IMR-90 (cell line): ENCODE measurements around the gene NT5DC1. TPM values are rescaled to one million over a fixed set of nuclear protein-coding genes. Genes with fewer than 3 reads are reported as not detected.

Experiments used
- ATAC-seq: fragments of 200-7000 bp; cut with Tn5 transposase; 2 replicates; pipeline ENCODE4 v1.9.1; 2020; ENCODE audit warnings: low read depth, mild to moderate bottlenecking, moderate library complexity
- BruUV-seq: library from RNA; stranded (reverse); fragments of 400-500 nt; replicated peaks from 2 replicates; lab custom pipeline; 2021; lab: Mats Ljungman, UMichigan
- CTCF ChIA-PET: fragments of 300-600 bp; formaldehyde crosslinking; extraction: SDS; loops from one replicate; lab custom pipeline; 2021; ENCODE audit warnings: antibody characterized with exemption; lab: Yijun Ruan, JAX
- POLR2A ChIA-PET: fragments of 300-600 bp; sonication (Branson Sonifier 250); formaldehyde crosslinking; loops from one replicate; lab custom pipeline; 2022; ENCODE audit warnings: antibody characterized with exemption; ENCODE audit not compliant: unreplicated experiment; lab: Charles Lee
- DNase-seq: peaks from one replicate; pipeline ENCODE4 v3.0.0; 2013
- H2AFZ ChIP-seq: replicated peaks from 2 replicates; pipeline ENCODE3; 2013; ENCODE audit warnings: low read length, mild to moderate bottlenecking; ENCODE audit not compliant: poor library complexity
- H2AK5ac ChIP-seq: 2 replicates; pipeline ENCODE4 v1.6.1; 2013; ENCODE audit warnings: low read depth, low read length, inconsistent platforms
- H2AK9ac ChIP-seq: replicated peaks from 2 replicates; pipeline ENCODE3; 2013; ENCODE audit warnings: mild to moderate bottlenecking, low read depth, low read length, moderate library complexity; ENCODE audit not compliant: poor library complexity
- H2BK120ac ChIP-seq: 2 replicates; pipeline ENCODE4 v1.6.1; 2013; ENCODE audit warnings: low read depth, low read length, inconsistent platforms
- H2BK15ac ChIP-seq: 3 replicates; pipeline ENCODE4 v1.6.1; 2013; ENCODE audit warnings: low read depth, low read length, inconsistent platforms
- H2BK20ac ChIP-seq: 2 replicates; pipeline ENCODE4 v1.6.1; 2013; ENCODE audit warnings: low read depth, mild to moderate bottlenecking, inconsistent platforms, low read length, moderate library complexity
- H2BK5ac ChIP-seq: 2 replicates; pipeline ENCODE4 v1.6.1; 2013; ENCODE audit warnings: mild to moderate bottlenecking, low read depth, low read length, inconsistent platforms; ENCODE audit not compliant: poor library complexity, severe bottlenecking
- H3K14ac ChIP-seq: replicated peaks from 2 replicates; pipeline ENCODE4 v1.6.1; 2013; ENCODE audit warnings: low read depth, low read length, inconsistent platforms
- H3K18ac ChIP-seq: 2 replicates; pipeline ENCODE4 v1.6.1; 2013; ENCODE audit warnings: low read depth, low read length, control low read depth
- H3K23ac ChIP-seq: 2 replicates; pipeline ENCODE4 v1.6.1; 2013; ENCODE audit warnings: low read depth, low read length, inconsistent platforms
- H3K27ac ChIP-seq: 2 replicates; pipeline ENCODE4 v1.5.1; 2013; ENCODE audit warnings: mild to moderate bottlenecking, control low read depth, low read length; ENCODE audit not compliant: insufficient read depth
- H3K27me3 ChIP-seq: 2 replicates; pipeline ENCODE4 v1.6.1; 2013; ENCODE audit warnings: low read length; ENCODE audit not compliant: control insufficient read depth, insufficient read depth
- H3K36me3 ChIP-seq: 2 replicates; pipeline ENCODE4 v1.6.1; 2013; ENCODE audit warnings: low read length, mixed read lengths; ENCODE audit not compliant: control insufficient read depth, insufficient read depth
- H3K4ac ChIP-seq: 2 replicates; pipeline ENCODE4 v1.6.1; 2013; ENCODE audit warnings: low read depth, low read length, inconsistent platforms
- H3K4me1 ChIP-seq: 2 replicates; pipeline ENCODE4 v1.6.1; 2013; ENCODE audit warnings: low read length, mixed read lengths; ENCODE audit not compliant: control insufficient read depth, insufficient read depth
- H3K4me2 ChIP-seq: 2 replicates; pipeline ENCODE4 v1.6.1; 2013; ENCODE audit warnings: low read depth, mild to moderate bottlenecking, control low read depth, low read length, moderate library complexity
- H3K4me3 ChIP-seq: 2 replicates; pipeline ENCODE4 v1.5.1; 2013; ENCODE audit warnings: low read depth, mild to moderate bottlenecking, control low read depth, low read length, moderate library complexity; ENCODE audit not compliant: insufficient read depth
- H3K56ac ChIP-seq: 2 replicates; pipeline ENCODE4 v1.6.1; 2013; ENCODE audit warnings: low read length, inconsistent platforms; ENCODE audit not compliant: insufficient read depth; ENCODE audit errors: extremely low read depth
- H3K79me1 ChIP-seq, 2 experiments: 2 replicates each; pipeline ENCODE4 v1.6.1; 2013; ENCODE audit warnings: low read length in 2 of 2, inconsistent platforms in 1 of 2, low read depth in 1 of 2
- H3K9ac ChIP-seq: 2 replicates; pipeline ENCODE4 v1.6.1; 2013; ENCODE audit warnings: low read depth, low read length, control low read depth
- H3K9me1 ChIP-seq: 2 replicates; pipeline ENCODE4 v1.6.1; 2013; ENCODE audit warnings: low read length, inconsistent platforms; ENCODE audit not compliant: insufficient read depth
- H3K9me3 ChIP-seq: 2 replicates; pipeline ENCODE4 v1.6.1; 2013; ENCODE audit warnings: low read length; ENCODE audit not compliant: control insufficient read depth, insufficient read depth
- H4K20me1 ChIP-seq: 2 replicates; pipeline ENCODE4 v1.6.1; 2013; ENCODE audit warnings: low read length, inconsistent platforms; ENCODE audit not compliant: insufficient read depth
- H4K5ac ChIP-seq: 2 replicates; pipeline ENCODE4 v1.6.1; 2013; ENCODE audit warnings: mild to moderate bottlenecking, low read depth, low read length, control low read depth
- H4K8ac ChIP-seq, 2 experiments: 2 replicates each; pipeline ENCODE4 v1.6.1; 2013; ENCODE audit warnings: low read depth in 2 of 2, low read length in 2 of 2, control low read depth in 1 of 2, inconsistent platforms in 1 of 2
- H4K91ac ChIP-seq: 2 replicates; pipeline ENCODE4 v1.6.1; 2013; ENCODE audit warnings: low read depth, low read length, inconsistent platforms; ENCODE audit not compliant: insufficient read depth
- BHLHE40 ChIP-seq: fragments of 150-350 bp; IDR thresholded peaks from 2 replicates; pipeline ENCODE4 v1.6.1; 2016; ENCODE audit warnings: mild to moderate bottlenecking, low read depth, low read length
- CEBPB ChIP-seq: IDR thresholded peaks from 2 replicates; pipeline ENCODE4 v1.6.1; 2012; ENCODE audit warnings: low read depth, low read length, improper control_type of control experiment
- CTCF ChIP-seq: conservative IDR thresholded peaks from 2 replicates; pipeline ENCODE4 v1.5.1; 2012; ENCODE audit warnings: mild to moderate bottlenecking, low read depth, low read length, improper control_type of control experiment
- ELK1 ChIP-seq: fragments of 150-350 bp; IDR thresholded peaks from 2 replicates; pipeline ENCODE4 v1.6.1; 2016; ENCODE audit warnings: low read depth, mild to moderate bottlenecking, low read length, moderate library complexity, borderline replicate concordance
- MXI1 ChIP-seq: IDR thresholded peaks from 2 replicates; pipeline ENCODE4 v1.6.1; 2012; ENCODE audit warnings: low read depth, mild to moderate bottlenecking, low read length, moderate library complexity, borderline replicate concordance
- POLR2A ChIP-seq: IDR thresholded peaks from 2 replicates; pipeline ENCODE4 v1.6.1; 2012; ENCODE audit warnings: mild to moderate bottlenecking, low read depth, low read length
- RCOR1 ChIP-seq: IDR thresholded peaks from 2 replicates; pipeline ENCODE4 v1.6.1; 2012; ENCODE audit warnings: mild to moderate bottlenecking, low read length, improper control_type of control experiment; ENCODE audit not compliant: insufficient replicate concordance
- SMC3 ChIP-seq: fragments of 150-350 bp; IDR thresholded peaks from 2 replicates; pipeline ENCODE4 v1.6.1; 2016; ENCODE audit warnings: low read depth, mild to moderate bottlenecking, antibody characterized with exemption, low read length, moderate library complexity
- WGBS, 2 experiments: methylation state at CpG; one replicate each; pipeline versions ENCODE4 v1.1.5 to v1.1.7; 2013; ENCODE audit warnings: missing lambda C conversion rate in 2 of 2; ENCODE audit not compliant: insufficient read length in 1 of 2; ENCODE audit errors: extremely low coverage in 2 of 2; 5-methylcytosine and 5-hydroxymethylcytosine counted together
- dilution Hi-C: fragments of 300-500 bp; cut with HindIII; formaldehyde crosslinking; loops from one replicate; pipeline ENCODE4 v1.14.3; 2018; ENCODE audit warnings: low sequenced_read_pairs; ENCODE audit not compliant: unreplicated experiment
- in situ Hi-C: fragments of 300-500 bp; cut with MboI; formaldehyde crosslinking; loops from 3 replicates; pipeline ENCODE4 v1.14.3; 2019; ENCODE audit warnings: low sequenced_read_pairs, inconsistent platforms, mixed read lengths
- intact Hi-C: fragments of 100-400 bp; cut with micrococcal nuclease; formaldehyde crosslinking; loops from 2 replicates; pipeline ENCODE4 v1.10.0; 2022
- polyA plus RNA-seq, 3 experiments: library from polyadenylated mRNA; depleted of rRNA; stranded (reverse); fragments of >200 nt; gene quantifications; 2 replicates each; pipeline ENCODE4 v1.2.3, GENCODE V29; 2012; ENCODE audit warnings: low replicate concordance in 1 of 3
- total RNA-seq: library from RNA; depleted of rRNA; stranded (reverse); fragments of >200 nt; gene quantifications from 2 replicates; pipeline ENCODE4 v1.2.3, GENCODE V29; 2012

Gene NT5DC1
- total and polyA plus RNA-seq, 2 of the 4 experiments (the other 2 are of a cell fraction) = 11.7 to 16.8 TPM

- no peak for DNase-seq
- dilution Hi-C loops = no loop called here
- CTCF ChIA-PET = interaction anchor here (1.1 kb wide), 1 partner anchor 10 kb away, joined by 3 read pairs; no protein-coding TSS in a partner anchor
These were observed 105.7 kb downstream of the NT5DC1 start for GRCh38 chr6:116206231-116206903.

More at GRCh38 chr6:116206231-116206903, 105.7 kb downstream of the NT5DC1 start:
- intact Hi-C loops (loop anchor here (10.0 kb wide), 1 partner anchor 192 kb away; no protein-coding TSS in a partner anchor), in situ Hi-C loops (no loop called here)
- no peak for TF ChIP-seq ELK1
- peak; percentile 68 for TF ChIP-seq CEBPB
- no peak for TF ChIP-seq SMC3
- no peak for TF ChIP-seq MXI1
- TF ChIP-seq BHLHE40 = no peak
- TF ChIP-seq RCOR1 = no peak
- TF ChIP-seq POLR2A = no peak
- no peak for TF ChIP-seq CTCF
- BruUV-seq = no TSS peak
- Histone ChIP-seq H3K9me3 (no peaks in the 10 kb centered on the region), H3K36me3 (no peaks in the 10 kb centered on the region; the same call in 1 of the 2 replicates), H4K91ac (no peak overlapping the region), H4K20me1 (no peaks in the 10 kb centered on the region), H4K5ac (no peak overlapping the region), H3K18ac (no peak overlapping the region), H3K4me1 (peaks cover 9% of the 10 kb centered on the region), H3K9me1 (no peaks in the 10 kb centered on the region; the same call in 1 of the 2 replicates), H2BK20ac (no peak overlapping the region), H3K79me1 (no peaks in the 10 kb centered on the region), H2AK5ac (no peak overlapping the region), H3K4me2 (no peak overlapping the region), H3K27ac (no peak overlapping the region), H2AK9ac (no peak overlapping the region), H3K14ac (no peak overlapping the region), H3K23ac (no peak overlapping the region), H3K4me3 (no peak overlapping the region), H3K56ac (no peak overlapping the region), H3K9ac (no peak overlapping the region), H3K27me3 (no peaks in the 10 kb centered on the region), H4K8ac (no peak overlapping the region), H2BK15ac (no peak overlapping the region), H2AFZ (no peak overlapping the region), H3K4ac (no peak overlapping the region), H2BK120ac (no peak overlapping the region), H2BK5ac (no peak overlapping the region)
- POLR2A ChIA-PET = no interaction called here
- no CpG with 5 or more reads among the region's 1 CpG for WGBS, 2 experiments
- ATAC-seq = no peak
